ENCODE data around the gene GPR132.

Gene GPR132

GRCh38 chr14:105020815-105021655, 44.2 kb downstream of the GPR132 start, which contains the start of gene CDCA4:
Gene CDCA4 (minus strand): TSS chr14:105021083. CDS start chr14:105011929, 9,154 bp downstream.
- peak; percentile 99 for DNase-seq (ENCODE audit: low spot score)

DNA sequence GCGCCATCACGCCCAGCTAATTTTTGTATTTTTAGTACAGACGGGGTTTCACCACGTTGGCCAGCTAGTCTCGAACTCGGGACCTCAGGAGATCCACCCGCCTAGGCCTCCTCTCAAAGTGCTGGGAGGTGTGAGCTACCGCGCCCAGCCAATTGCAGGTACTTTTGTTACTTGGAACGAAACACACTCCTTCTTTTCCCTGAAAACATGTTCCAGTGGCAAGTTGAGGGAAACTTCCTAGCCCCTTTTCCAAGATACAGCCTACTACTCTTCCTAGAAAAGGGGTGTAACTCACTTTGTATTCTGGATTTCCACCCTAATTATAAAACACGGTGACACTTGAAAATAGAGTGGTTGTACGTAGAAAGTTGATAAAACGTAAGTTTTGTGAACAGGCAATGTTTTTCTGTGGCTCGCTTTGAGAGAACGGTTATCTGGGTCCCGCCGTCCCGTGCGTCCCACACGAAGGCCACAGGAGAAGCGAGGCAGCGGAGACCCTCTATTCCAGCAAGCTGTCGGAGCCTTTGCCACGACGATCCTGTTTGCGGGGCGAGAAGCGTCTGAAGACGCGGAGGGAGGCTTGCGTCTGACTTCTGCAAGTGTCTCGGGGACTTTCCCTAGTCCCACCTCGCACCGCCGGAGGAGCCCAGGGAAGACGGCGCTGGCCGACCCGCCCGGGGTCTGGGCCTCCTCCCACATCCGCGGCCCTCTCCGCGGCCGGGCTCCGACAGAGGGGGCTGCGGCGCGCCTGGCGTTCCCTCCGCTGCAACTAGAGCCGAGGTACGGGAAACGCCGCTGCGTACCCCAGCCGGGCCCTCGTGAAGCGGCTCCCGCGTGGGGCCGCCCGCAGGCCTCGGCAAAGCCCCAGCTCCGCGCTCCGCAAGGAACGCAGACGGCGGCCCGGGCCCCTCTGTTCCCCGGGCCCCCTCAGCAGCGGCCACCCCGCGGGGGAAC, 45.1 kb downstream of the GPR132 start:
- peak; percentile 61 for DNase-seq (ENCODE audit: low spot score)

GRCh38 chr14:105018414-105018813, 46.8 kb downstream of the GPR132 start:
- DNase-seq (ENCODE audit: low spot score) = no peak

DNA sequence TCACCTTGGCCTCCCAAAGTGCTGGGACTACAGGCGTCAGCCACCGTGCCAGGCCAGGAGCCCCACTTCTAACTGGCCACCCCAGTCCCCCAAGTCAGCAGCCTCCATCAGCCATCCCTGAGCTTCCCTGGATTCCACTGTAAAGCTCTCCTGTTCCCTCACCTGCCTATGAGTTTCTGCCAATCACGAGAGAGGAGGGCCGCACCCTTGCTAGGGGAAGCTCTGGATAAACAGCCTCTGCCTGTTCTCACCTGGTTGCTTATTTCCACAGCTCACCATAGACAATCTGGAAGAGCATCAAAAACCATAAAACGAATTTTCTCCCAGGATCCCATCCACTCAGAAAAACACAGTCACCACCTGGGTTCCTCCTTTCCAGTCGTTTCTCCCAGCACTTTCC, 49.3 kb downstream of the GPR132 start:
- DNase-seq (ENCODE audit: low spot score) = no peak

DNA sequence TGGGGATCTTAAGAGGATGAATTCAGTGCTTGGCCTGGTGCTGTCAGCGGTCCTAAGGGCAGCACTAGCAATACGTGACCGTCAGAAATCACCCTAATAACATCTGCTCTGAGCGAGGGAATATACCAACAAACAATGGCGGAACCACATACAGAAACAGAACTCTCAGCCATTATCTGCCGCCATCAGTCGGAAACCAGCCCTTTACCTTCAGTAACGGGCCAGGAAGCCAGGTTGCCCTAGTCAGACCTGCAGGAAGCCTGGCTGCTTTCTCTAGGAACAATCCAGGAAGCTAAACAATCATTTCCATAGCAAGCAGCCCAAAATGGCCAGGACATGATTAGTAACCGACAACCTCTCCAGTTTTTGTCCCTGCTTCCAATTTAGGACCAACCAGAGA, 50.0 kb downstream of the GPR132 start:
- no peak for DNase-seq (ENCODE audit: low spot score)

DNA sequence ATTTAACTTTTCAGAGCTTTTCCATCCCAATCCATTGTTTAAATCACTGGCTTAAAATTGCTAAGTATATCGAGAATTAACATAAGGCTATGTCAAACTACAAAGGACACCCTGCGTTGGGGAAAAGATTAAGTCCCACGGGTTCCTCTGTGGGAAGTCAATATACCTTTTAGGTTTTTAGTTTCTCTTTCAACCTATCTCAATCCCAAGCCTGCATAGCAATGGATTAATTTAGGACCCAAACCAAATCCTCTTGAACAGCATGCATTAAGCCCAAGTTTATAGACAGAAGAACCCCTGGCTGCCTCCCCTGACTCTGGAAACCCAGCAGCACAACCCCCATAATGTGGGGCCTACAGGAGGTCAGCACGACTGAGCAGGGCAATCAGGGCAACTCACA, 50.6 kb downstream of the GPR132 start:
- no peak for DNase-seq (ENCODE audit: low spot score)

DNA sequence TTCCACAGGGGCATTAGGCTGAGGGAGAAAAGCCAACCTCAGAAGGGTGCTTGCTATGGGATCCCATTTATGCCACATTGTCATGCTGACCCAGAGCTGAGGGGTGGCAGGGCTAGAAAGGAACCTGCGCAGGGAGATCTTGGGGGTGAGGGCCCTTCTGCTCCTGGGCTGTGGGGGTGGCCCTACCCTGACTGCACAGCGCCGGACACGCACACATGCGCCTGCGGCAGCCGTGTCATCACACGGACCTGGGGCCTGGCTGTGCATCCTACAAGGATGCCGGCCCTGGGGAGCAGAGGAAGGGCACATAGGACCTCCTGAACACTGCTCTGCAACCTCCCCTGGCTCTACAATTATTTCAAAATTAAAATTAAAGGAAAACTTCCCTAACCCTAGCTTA, 51.2 kb downstream of the GPR132 start:
- no peak for DNase-seq (ENCODE audit: low spot score)

- no peak for DNase-seq (ENCODE audit: low spot score)
Observed at GRCh38 chr14:105013150-105013785, 52.0 kb downstream of the GPR132 start.

GRCh38 chr14:105012171-105012985, 52.9 kb downstream of the GPR132 start:
- DNase-seq (ENCODE audit: low spot score) = no peak

DNA sequence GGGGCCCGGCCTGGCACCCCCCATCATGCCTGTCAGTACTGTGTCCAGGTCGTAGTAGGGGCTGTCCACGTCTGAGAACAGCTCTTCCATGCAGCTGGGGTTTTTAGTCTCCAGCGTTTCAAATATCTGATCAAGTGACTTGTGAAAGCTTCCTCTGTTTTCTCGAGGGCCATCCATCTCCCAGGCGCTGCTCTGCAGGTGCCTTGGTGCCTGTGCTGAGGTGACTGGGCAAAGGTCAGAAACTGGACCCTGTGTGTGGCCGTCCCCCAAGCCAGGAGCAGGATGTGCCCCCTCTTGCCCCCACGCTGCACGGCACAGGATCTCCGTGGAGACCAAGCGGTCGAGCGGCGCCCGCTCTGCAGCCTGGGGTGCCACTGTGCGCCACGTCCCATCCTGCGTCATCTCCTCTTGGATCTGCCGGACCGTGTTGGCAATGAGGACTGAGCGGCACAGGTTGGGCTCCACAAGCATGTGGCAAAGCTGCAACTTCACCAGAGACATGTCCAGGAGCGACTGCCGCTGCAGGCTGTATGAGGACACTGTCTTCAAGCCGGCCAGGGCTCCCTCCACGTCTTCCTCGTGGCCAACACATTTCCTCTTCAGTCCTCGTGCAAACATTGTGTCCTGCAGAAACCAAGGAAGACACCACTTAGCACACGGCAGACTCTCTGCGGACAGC, 53.8 kb downstream of the GPR132 start:
- no peak for DNase-seq (ENCODE audit: low spot score)

DNA sequence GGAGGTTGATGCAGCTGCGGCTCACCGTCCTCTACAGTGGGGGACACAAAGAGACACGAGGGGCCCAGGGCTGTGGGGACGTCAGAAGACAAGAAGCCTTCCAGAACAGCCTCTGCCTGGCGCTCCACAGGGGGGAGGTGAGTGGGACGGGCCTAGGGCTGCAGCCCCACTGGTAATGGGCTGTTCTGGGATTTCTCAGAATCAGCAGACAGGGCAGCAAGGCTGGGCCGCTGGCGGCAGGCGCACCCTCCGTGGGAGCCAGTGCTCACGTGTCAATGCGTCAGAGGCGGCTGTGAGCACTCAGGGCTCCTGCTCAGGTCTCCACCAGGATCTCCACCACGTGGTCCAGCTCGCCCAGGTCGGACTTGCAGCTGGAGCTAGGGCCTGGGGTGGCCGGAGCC, 54.3 kb downstream of the GPR132 start:
- no peak for DNase-seq (ENCODE audit: low spot score)

DNA sequence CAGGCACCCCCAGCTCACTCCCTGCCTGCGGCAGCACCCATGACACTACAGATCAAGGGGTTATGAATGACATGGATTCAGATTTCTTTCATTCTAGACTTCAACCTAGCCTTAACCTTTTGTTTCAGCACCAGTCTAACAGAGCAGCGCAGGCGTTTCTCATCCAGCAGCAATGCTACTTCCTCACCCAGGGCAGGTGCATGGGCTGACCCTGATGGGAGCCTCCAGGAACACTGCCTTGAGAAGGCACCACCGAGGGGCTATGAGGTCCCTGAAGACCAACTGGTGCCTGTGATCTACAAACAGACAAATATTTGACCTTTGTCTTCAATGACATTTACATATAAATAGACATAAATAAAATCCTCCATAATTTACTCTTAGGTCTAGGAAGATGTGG, 55.1 kb downstream of the GPR132 start:
- no peak for DNase-seq (ENCODE audit: low spot score)

GRCh38 chr14:105007593-105008264, 57.5 kb downstream of the GPR132 start:
- no peak for DNase-seq (ENCODE audit: low spot score)

DNA sequence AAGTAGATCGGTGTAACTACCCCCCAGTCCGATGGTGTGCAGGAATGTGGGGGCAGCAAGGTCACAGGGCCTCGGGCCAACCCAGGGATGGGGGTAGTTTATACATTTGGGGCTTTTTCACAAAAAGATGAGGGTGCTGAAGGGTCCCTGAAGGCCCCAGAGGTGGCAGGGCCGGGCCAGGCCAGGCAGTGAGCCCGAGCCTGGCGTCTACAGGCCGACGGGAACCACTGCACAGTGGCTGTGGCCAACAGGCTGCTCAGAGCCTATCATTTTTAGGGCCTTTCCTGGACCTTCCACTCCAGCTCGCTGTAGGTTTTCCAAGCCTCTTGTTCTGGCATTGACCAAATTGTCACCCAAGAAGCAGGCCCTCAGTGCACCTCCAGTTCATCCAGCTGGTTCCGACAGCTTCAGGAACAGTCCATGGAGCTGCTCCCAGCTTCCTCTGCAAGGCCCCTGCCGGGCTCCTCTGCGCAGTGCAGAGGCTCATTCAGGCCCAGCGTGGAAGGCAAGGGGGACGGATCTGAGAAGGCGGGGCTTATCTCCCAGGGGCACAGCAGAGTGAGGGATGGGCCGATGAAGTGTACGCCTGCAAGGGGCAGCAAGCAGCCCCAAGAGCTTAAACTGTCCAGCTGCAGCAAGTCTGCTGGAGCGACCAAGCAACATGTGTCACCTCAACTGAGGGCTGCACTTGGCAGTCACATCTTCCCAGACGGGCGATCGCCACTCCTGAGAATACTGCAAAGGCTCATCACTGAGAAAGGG, 58.2 kb downstream of the GPR132 start:
- DNase-seq (ENCODE audit: low spot score) = no peak

GRCh38 chr14:105005929-105006830, 59.0 kb downstream of the GPR132 start:
- DNase-seq (ENCODE audit: low spot score) = no peak

DNA sequence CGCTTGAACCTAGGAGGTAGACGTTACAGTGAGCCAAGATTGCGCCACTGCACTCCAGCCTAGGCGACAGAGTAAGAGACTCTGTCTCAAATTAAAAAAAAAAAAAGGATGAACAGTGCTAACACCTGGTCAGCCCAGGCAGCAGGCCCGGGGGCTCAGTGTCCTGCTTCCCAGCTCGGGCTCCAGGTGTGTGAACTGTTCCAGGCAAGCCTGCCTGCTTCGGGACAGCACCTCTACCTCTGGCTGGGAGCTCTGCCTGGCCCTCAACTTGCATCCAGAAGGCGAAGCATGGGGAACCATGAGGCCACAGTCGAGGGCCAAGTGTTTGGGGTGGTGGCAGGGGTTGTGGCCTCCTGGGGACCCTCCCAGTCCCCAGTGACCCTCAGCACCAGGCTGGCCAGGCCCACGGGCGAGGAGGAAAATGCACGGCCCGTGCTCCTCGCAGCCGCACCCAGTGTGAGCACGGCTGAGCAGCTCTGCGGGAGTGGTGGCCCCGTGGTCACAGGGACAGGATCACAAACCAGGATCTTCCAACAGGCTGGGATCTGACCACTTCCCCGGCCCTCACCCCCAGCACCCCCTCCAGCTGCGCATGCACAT, 59.8 kb downstream of the GPR132 start:
- no peak for DNase-seq (ENCODE audit: low spot score)

All from iPS-NIHi11 (cell line).